ENCODE data around the gene ZNF746.

ZNF746 gene

GRCh38 chr7:149489391-149490024 is 8.1 kb downstream of the ZNF746 start:
- no peak for DNase-seq

- DNase-seq: no peak
Measured at GRCh38 chr7:149479568-149479967, 18.0 kb downstream of the ZNF746 start.

GRCh38 chr7:149478754-149479153 is 18.9 kb downstream of the ZNF746 start:
- no peak for DNase-seq

GRCh38 chr7:149477494-149478443 is 19.8 kb downstream of the ZNF746 start:
- no peak for DNase-seq

GRCh38 chr7:149476791-149477190 is 20.8 kb downstream of the ZNF746 start:
- DNase-seq: no peak

GRCh38 chr7:149475121-149476045 is 22.2 kb downstream of the ZNF746 start:
- DNase-seq: no peak

- no peak for DNase-seq
Measured at GRCh38 chr7:149474309-149475120, 23.1 kb downstream of the ZNF746 start.

GRCh38 chr7:149473251-149473650 is 24.4 kb downstream of the ZNF746 start:
- DNase-seq: no peak

- no peak for DNase-seq
Measured at GRCh38 chr7:149471289-149471953, 26.2 kb downstream of the ZNF746 start.

- no peak for DNase-seq
Measured at GRCh38 chr7:149469806-149470205, 27.8 kb downstream of the ZNF746 start.

- no peak for DNase-seq
Measured at GRCh38 chr7:149468208-149468607, 29.4 kb downstream of the ZNF746 start.

- no peak for DNase-seq
Measured at GRCh38 chr7:149467321-149467859, 30.2 kb downstream of the ZNF746 start.

GRCh38 chr7:149466364-149466763 is 31.2 kb downstream of the ZNF746 start:
- no peak for DNase-seq

GRCh38 chr7:149463500-149464161 is 34.0 kb downstream of the ZNF746 start:
- no peak for DNase-seq

- no peak for DNase-seq
Measured at GRCh38 chr7:149462101-149462520, 35.5 kb downstream of the ZNF746 start.

- peak; percentile 85 for DNase-seq
Measured at GRCh38 chr7:149460493-149461277, 36.9 kb downstream of the ZNF746 start, which contains the start of gene ZNF777. Gene ZNF777 (minus strand): TSS chr7:149461062. CDS start chr7:149456022, 5,040 bp downstream.

GRCh38 chr7:149459540-149460452 is 37.8 kb downstream of the ZNF746 start:
- DNase-seq: peak; percentile 20

- DNase-seq: no peak
Measured at GRCh38 chr7:149459201-149459539, 38.4 kb downstream of the ZNF746 start.

GRCh38 chr7:149458235-149458634 is 39.4 kb downstream of the ZNF746 start:
- no peak for DNase-seq

Data from stimulated activated CD4-positive, alpha-beta T cell treated with anti-CD3 and anti-CD28 coated beads, Interleukin-4, amount 100 ng/mL, for 24 hours (primary cell).